ENCODE measurements around the gene FAM24B.
A peak's percentile ranks its signal among the peaks of the same experiment; 100 is the strongest.
"Not testable (repeated sequence)": the region's sequence is repeated elsewhere in the genome, so short reads cannot be mapped to it uniquely, and the experiment has no call there.

Gene FAM24B

GRCh38 chr10:122866757-122867482 is 12.5 kb downstream of the FAM24B start:
- H3K36me3 Mint-ChIP-seq; H3K27ac Mint-ChIP-seq; H3K9me3 Mint-ChIP-seq (ENCODE audit: low read depth); H3K27me3 Mint-ChIP-seq: not testable (repeated sequence)
- Mint-ChIP-seq H3K4me3 (peak overlapping the region; percentile 42), H3K4me1 (ENCODE audit: low read depth) (peaks cover 51% of the 10 kb centered on the region)

- no peak overlapping the region for H3K4me3 Mint-ChIP-seq
- H3K9me3 Mint-ChIP-seq (ENCODE audit: low read depth): no peaks in the 10 kb centered on the region
- peaks cover 8% of the 10 kb centered on the region for H3K36me3 Mint-ChIP-seq
- peaks cover 48% of the 10 kb centered on the region for H3K4me1 Mint-ChIP-seq (ENCODE audit: low read depth)
- H3K27me3 Mint-ChIP-seq: no peaks in the 10 kb centered on the region
- no peak overlapping the region for H3K27ac Mint-ChIP-seq
Observed at GRCh38 chr10:122864901-122865300, 14.5 kb downstream of the FAM24B start.

- peaks cover 43% of the 10 kb centered on the region for H3K4me1 Mint-ChIP-seq (ENCODE audit: low read depth)
- H3K4me3 Mint-ChIP-seq: no peak overlapping the region
- peaks cover 8% of the 10 kb centered on the region for H3K36me3 Mint-ChIP-seq
- no peak overlapping the region for H3K27ac Mint-ChIP-seq
- H3K9me3 Mint-ChIP-seq (ENCODE audit: low read depth): no peaks in the 10 kb centered on the region
- H3K27me3 Mint-ChIP-seq: no peaks in the 10 kb centered on the region
Observed at GRCh38 chr10:122864194-122864592, 15.2 kb downstream of the FAM24B start.

- Mint-ChIP-seq H3K27me3 (no peaks in the 10 kb centered on the region), H3K9me3 (ENCODE audit: low read depth) (no peaks in the 10 kb centered on the region), H3K27ac (no peak overlapping the region), H3K36me3 (peaks cover 13% of the 10 kb centered on the region), H3K4me1 (ENCODE audit: low read depth) (peaks cover 41% of the 10 kb centered on the region), H3K4me3 (no peak overlapping the region)
Observed at GRCh38 chr10:122863216-122864193, 15.9 kb downstream of the FAM24B start.

GRCh38 chr10:122861711-122862161 is 17.6 kb downstream of the FAM24B start:
- no peak overlapping the region for H3K27ac Mint-ChIP-seq
- H3K36me3 Mint-ChIP-seq: peaks cover 13% of the 10 kb centered on the region
- peaks cover 26% of the 10 kb centered on the region for H3K4me1 Mint-ChIP-seq (ENCODE audit: low read depth)
- no peaks in the 10 kb centered on the region for H3K27me3 Mint-ChIP-seq
- H3K4me3 Mint-ChIP-seq: no peak overlapping the region
- no peaks in the 10 kb centered on the region for H3K9me3 Mint-ChIP-seq (ENCODE audit: low read depth)

GRCh38 chr10:122859527-122859926 is 19.9 kb downstream of the FAM24B start:
- Mint-ChIP-seq H3K9me3 (ENCODE audit: low read depth) (no peaks in the 10 kb centered on the region), H3K36me3 (peaks cover 20% of the 10 kb centered on the region), H3K27ac (no peak overlapping the region), H3K4me1 (ENCODE audit: low read depth) (peaks cover 15% of the 10 kb centered on the region), H3K27me3 (no peaks in the 10 kb centered on the region), H3K4me3 (no peak overlapping the region)

- H3K9me3 Mint-ChIP-seq (ENCODE audit: low read depth); H3K27me3 Mint-ChIP-seq; H3K4me3 Mint-ChIP-seq; H3K27ac Mint-ChIP-seq: not testable (repeated sequence)
- H3K36me3 Mint-ChIP-seq: peaks cover 25% of the 10 kb centered on the region
- H3K4me1 Mint-ChIP-seq (ENCODE audit: low read depth): peaks cover 17% of the 10 kb centered on the region
Observed at GRCh38 chr10:122858042-122858441, 21.3 kb downstream of the FAM24B start.

- Mint-ChIP-seq H3K27ac (no peak overlapping the region), H3K9me3 (ENCODE audit: low read depth) (no peaks in the 10 kb centered on the region), H3K4me1 (ENCODE audit: low read depth) (peaks cover 13% of the 10 kb centered on the region), H3K27me3 (no peaks in the 10 kb centered on the region), H3K36me3 (peaks cover 27% of the 10 kb centered on the region), H3K4me3 (no peak overlapping the region)
Observed at GRCh38 chr10:122856902-122857301, 22.5 kb downstream of the FAM24B start.

- no peaks in the 10 kb centered on the region for H3K27me3 Mint-ChIP-seq
- H3K4me1 Mint-ChIP-seq (ENCODE audit: low read depth): peaks cover 8% of the 10 kb centered on the region
- H3K27ac Mint-ChIP-seq: no peak overlapping the region
- H3K4me3 Mint-ChIP-seq: no peak overlapping the region
- peaks cover 30% of the 10 kb centered on the region for H3K36me3 Mint-ChIP-seq
- no peaks in the 10 kb centered on the region for H3K9me3 Mint-ChIP-seq (ENCODE audit: low read depth)
Observed at GRCh38 chr10:122855745-122856144, 23.6 kb downstream of the FAM24B start.

- H3K36me3 Mint-ChIP-seq: peaks cover 33% of the 10 kb centered on the region
- peaks cover 9% of the 10 kb centered on the region for H3K4me1 Mint-ChIP-seq (ENCODE audit: low read depth)
- no peaks in the 10 kb centered on the region for H3K9me3 Mint-ChIP-seq (ENCODE audit: low read depth)
- no peaks in the 10 kb centered on the region for H3K27me3 Mint-ChIP-seq
- no peak overlapping the region for H3K4me3 Mint-ChIP-seq
- no peak overlapping the region for H3K27ac Mint-ChIP-seq
Observed at GRCh38 chr10:122854648-122855047, 24.7 kb downstream of the FAM24B start.

GRCh38 chr10:122853665-122854313 is 25.6 kb downstream of the FAM24B start:
- Mint-ChIP-seq H3K27ac (no peak overlapping the region), H3K4me3 (no peak overlapping the region), H3K4me1 (ENCODE audit: low read depth) (peaks cover 10% of the 10 kb centered on the region), H3K9me3 (ENCODE audit: low read depth) (no peaks in the 10 kb centered on the region), H3K36me3 (peaks cover 31% of the 10 kb centered on the region), H3K27me3 (no peaks in the 10 kb centered on the region)

GRCh38 chr10:122852261-122852660 is 27.1 kb downstream of the FAM24B start:
- Mint-ChIP-seq H3K27me3 (no peaks in the 10 kb centered on the region), H3K4me3 (no peak overlapping the region), H3K4me1 (ENCODE audit: low read depth) (peaks cover 10% of the 10 kb centered on the region), H3K36me3 (peaks cover 33% of the 10 kb centered on the region), H3K27ac (no peak overlapping the region), H3K9me3 (ENCODE audit: low read depth) (no peaks in the 10 kb centered on the region)

- Mint-ChIP-seq H3K4me3 (no peak overlapping the region), H3K27me3 (no peaks in the 10 kb centered on the region), H3K27ac (no peak overlapping the region), H3K4me1 (ENCODE audit: low read depth) (peaks cover 9% of the 10 kb centered on the region), H3K36me3 (peaks cover 39% of the 10 kb centered on the region), H3K9me3 (ENCODE audit: low read depth) (no peaks in the 10 kb centered on the region)
Observed at GRCh38 chr10:122850705-122851640, 28.4 kb downstream of the FAM24B start.
